H9 (cell line): ENCODE results near the gene CCDC148. TPM values are rescaled to one million over a fixed set of nuclear protein-coding genes. Genes with fewer than 3 reads are reported as not detected.

Experiments
- DNase-seq: peaks from one replicate; pipeline ENCODE4 v3.0.0-alpha.2; 2017
- H2AFZ ChIP-seq: one replicate; pipeline ENCODE4 v1.6.1; 2013; ENCODE audit warnings: mild to moderate bottlenecking, low read length, control low read depth, moderate library complexity
- H2AK5ac ChIP-seq: 2 replicates; pipeline ENCODE4 v1.6.1; 2013; ENCODE audit warnings: low read length, control low read depth, mixed read lengths; ENCODE audit not compliant: insufficient read length
- H2BK120ac ChIP-seq: one replicate; pipeline ENCODE4 v1.6.1; 2013; ENCODE audit warnings: low read depth, mild to moderate bottlenecking, low read length, control low read depth, inconsistent platforms; ENCODE audit not compliant: poor library complexity, severe bottlenecking
- H2BK12ac ChIP-seq: 2 replicates; pipeline ENCODE4 v1.6.1; 2013; ENCODE audit warnings: low read length, control low read depth, mixed read lengths, low read depth; ENCODE audit not compliant: insufficient read length
- H2BK15ac ChIP-seq: 2 replicates; pipeline ENCODE4 v1.6.1; 2013; ENCODE audit warnings: low read depth, low read length, control low read depth
- H2BK20ac ChIP-seq: one replicate; pipeline ENCODE4 v1.6.1; 2013; ENCODE audit warnings: low read depth, mild to moderate bottlenecking, low read length, control low read depth, inconsistent platforms; ENCODE audit not compliant: poor library complexity, severe bottlenecking
- H2BK5ac ChIP-seq: 2 replicates; pipeline ENCODE4 v1.6.1; 2013; ENCODE audit warnings: low read length, control low read depth, mixed read lengths; ENCODE audit not compliant: insufficient read length
- H3K14ac ChIP-seq: 2 replicates; pipeline ENCODE4 v1.6.1; 2013; ENCODE audit warnings: low read length, control low read depth; ENCODE audit not compliant: insufficient read depth
- H3K18ac ChIP-seq: 2 replicates; pipeline ENCODE4 v1.6.1; 2013; ENCODE audit warnings: low read depth, mild to moderate bottlenecking, mixed read lengths, low read length, control low read depth; ENCODE audit not compliant: insufficient read length
- H3K23ac ChIP-seq: 2 replicates; pipeline ENCODE4 v1.6.1; 2013; ENCODE audit warnings: low read length, control low read depth, mixed read lengths, low read depth; ENCODE audit not compliant: insufficient read length
- H3K23me2 ChIP-seq: 2 replicates; pipeline ENCODE4 v1.6.1; 2013; ENCODE audit warnings: low read depth, mild to moderate bottlenecking, mixed read lengths, low read length, control low read depth; ENCODE audit not compliant: insufficient read length, poor library complexity, severe bottlenecking
- H3K27ac ChIP-seq: 2 replicates; pipeline ENCODE4 v1.5.1; 2013; ENCODE audit warnings: low read length, control low read depth, mixed read lengths, low read depth; ENCODE audit not compliant: insufficient read length
- H3K27me3 ChIP-seq: 2 replicates; pipeline ENCODE4 v1.6.1; 2013; ENCODE audit warnings: low read length, control low read depth, inconsistent platforms; ENCODE audit not compliant: insufficient read depth
- H3K4ac ChIP-seq: 2 replicates; pipeline ENCODE4 v1.6.1; 2013; ENCODE audit warnings: low read depth, mild to moderate bottlenecking, control low read depth, inconsistent platforms, low read length, moderate library complexity
- H3K4me1 ChIP-seq: 2 replicates; pipeline ENCODE4 v1.6.1; 2013; ENCODE audit warnings: low read length, control low read depth, inconsistent platforms; ENCODE audit not compliant: insufficient read depth
- H3K4me2 ChIP-seq: 2 replicates; pipeline ENCODE4 v1.6.1; 2013; ENCODE audit warnings: low read length, control low read depth, mixed read lengths; ENCODE audit not compliant: insufficient read length, insufficient read depth
- H3K56ac ChIP-seq: 2 replicates; pipeline ENCODE4 v1.6.1; 2013; ENCODE audit warnings: low read depth, mild to moderate bottlenecking, mixed read lengths, low read length, control low read depth; ENCODE audit not compliant: insufficient read length
- H3K79me1 ChIP-seq: 2 replicates; pipeline ENCODE4 v1.6.1; 2013; ENCODE audit warnings: low read depth, mild to moderate bottlenecking, moderate library complexity, low read length, control low read depth, inconsistent platforms; ENCODE audit not compliant: insufficient read depth, poor library complexity, severe bottlenecking
- H3K79me2 ChIP-seq: 2 replicates; pipeline ENCODE4 v1.6.1; 2013; ENCODE audit warnings: low read length, control low read depth, inconsistent platforms; ENCODE audit not compliant: insufficient read depth
- H3K9ac ChIP-seq: 2 replicates; pipeline ENCODE4 v1.6.1; 2013; ENCODE audit warnings: low read length, control low read depth, mixed read lengths; ENCODE audit not compliant: insufficient read length; ENCODE audit errors: extremely low read depth
- H3K9me3 ChIP-seq: one replicate; pipeline ENCODE4 v1.6.1; 2013; ENCODE audit warnings: low read depth, low read length, inconsistent platforms; ENCODE audit not compliant: control insufficient read depth
- H3T11ph ChIP-seq: one replicate; pipeline ENCODE4 v1.6.1; 2013; ENCODE audit warnings: mild to moderate bottlenecking, low read length, control low read depth, inconsistent platforms
- H4K20me1 ChIP-seq: one replicate; pipeline ENCODE4 v1.6.1; 2013; ENCODE audit not compliant: control insufficient read depth, insufficient read length, insufficient read depth
- H4K5ac ChIP-seq: 2 replicates; pipeline ENCODE4 v1.6.1; 2013; ENCODE audit warnings: low read depth, mild to moderate bottlenecking, mixed read lengths, low read length, control low read depth; ENCODE audit not compliant: insufficient read length
- H4K8ac ChIP-seq: replicated peaks from 2 replicates; pipeline ENCODE4 v1.6.1; 2013; ENCODE audit warnings: low read length, control low read depth, mixed read lengths, low read depth; ENCODE audit not compliant: insufficient read length
- H4K91ac ChIP-seq: 2 replicates; pipeline ENCODE4 v1.6.1; 2013; ENCODE audit warnings: low read depth, mild to moderate bottlenecking, moderate library complexity, mixed read lengths, low read length, control low read depth; ENCODE audit not compliant: insufficient read length
- H3K27ac Mint-ChIP-seq, 3 experiments: 2 replicates in 2 of 3; 3 replicates in 1 of 3; pipeline ENCODE4 v1.8.0; 2020 to 2021; ENCODE audit warnings: mixed read lengths in 3 of 3, mild to moderate bottlenecking in 1 of 3, moderate library complexity in 1 of 3
- H3K27me3 Mint-ChIP-seq: 2 replicates; pipeline ENCODE4 v1.8.0; 2021; ENCODE audit warnings: low read depth, mild to moderate bottlenecking, moderate library complexity, mixed read lengths
- H3K36me3 Mint-ChIP-seq, 3 experiments: 2 replicates in 2 of 3; 3 replicates in 1 of 3; pipeline ENCODE4 v1.8.0; 2020 to 2021; ENCODE audit warnings: low read depth in 3 of 3, mixed read lengths in 3 of 3; ENCODE audit not compliant: insufficient read depth in 1 of 3
- H3K4me1 Mint-ChIP-seq, 2 experiments: 2 replicates each; pipeline ENCODE4 v1.8.0; 2020; ENCODE audit warnings: mixed read lengths in 2 of 2
- H3K4me3 Mint-ChIP-seq, 2 experiments: 2 replicates in 1 of 2; 3 replicates in 1 of 2; pipeline ENCODE4 v1.8.0; 2020 to 2021; ENCODE audit warnings: mild to moderate bottlenecking in 2 of 2, mixed read lengths in 2 of 2, moderate library complexity in 1 of 2
- H3K9me3 Mint-ChIP-seq, 2 experiments: 2 replicates in 1 of 2; 3 replicates in 1 of 2; pipeline ENCODE4 v1.8.0; 2020; ENCODE audit warnings: mild to moderate bottlenecking in 2 of 2, mixed read lengths in 2 of 2, moderate library complexity in 1 of 2
- whole genome bisulfite sequencing: extraction: QIAGEN DNeasy Blood & Tissue Kit; methylation state at CpG from one replicate; pipeline ENCODE4 v1.1.7; 2013; ENCODE audit warnings: missing lambda C conversion rate, low lambda C conversion rate, mixed read lengths; ENCODE audit not compliant: insufficient read length; ENCODE audit errors: extremely low coverage; 5-methylcytosine and 5-hydroxymethylcytosine counted together
- total RNA-seq: library from RNA; stranded (reverse); gene quantifications from 2 replicates; pipeline ENCODE4 v1.2.1, GENCODE V29; 2021
- TF ChIP-seq, protein P1 (sequence below): fragments of 200-600 bp; sonication (generic); conservative IDR thresholded peaks from 3 replicates; pipeline ENCODE4 v1.8.0; 2021; ENCODE audit warnings: antibody characterized with exemption, mild to moderate bottlenecking

CCDC148 gene
- total RNA-seq, 1 experiment from 2014 or later: 1.5 TPM

DNA sequence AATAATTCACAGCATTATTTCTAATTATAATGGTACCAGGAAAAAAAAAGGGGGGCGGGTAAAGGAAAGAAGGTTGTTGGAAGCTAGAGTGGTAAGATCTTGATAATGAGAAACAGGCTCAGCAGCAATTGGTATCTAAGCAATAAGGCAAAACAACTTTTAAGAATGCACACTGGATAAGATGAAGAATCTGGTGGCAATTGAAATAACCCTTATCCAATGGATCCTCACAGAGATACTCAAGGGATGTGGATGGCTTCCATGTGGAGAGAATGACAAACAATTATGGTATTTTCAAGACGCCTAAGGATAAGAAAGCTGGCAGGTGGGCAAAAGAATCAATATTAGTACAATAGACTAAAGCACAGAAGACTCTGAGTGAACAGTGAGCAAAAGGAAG lies 201.3 kb downstream of the CCDC148 start:
- no peak overlapping the region for H2BK15ac ChIP-seq
- H3K9me3 Mint-ChIP-seq: no peaks in the 10 kb centered on the region
- H3K23me2 ChIP-seq: no peaks in the 10 kb centered on the region
- peaks cover 2 to 4% of the 10 kb centered on the region in 2 experiments for H3K4me1 Mint-ChIP-seq
- H3T11ph ChIP-seq: no peak overlapping the region
- no peak overlapping the region for H3K4me3 Mint-ChIP-seq
- no peak overlapping the region for H4K8ac ChIP-seq
- no peak overlapping the region for H3K9ac ChIP-seq
- no peak overlapping the region for H2AFZ ChIP-seq
- no peak overlapping the region for H3K27ac ChIP-seq
- no peak overlapping the region for H4K91ac ChIP-seq
- DNase-seq: no peak
- TF ChIP-seq, protein P1, sequence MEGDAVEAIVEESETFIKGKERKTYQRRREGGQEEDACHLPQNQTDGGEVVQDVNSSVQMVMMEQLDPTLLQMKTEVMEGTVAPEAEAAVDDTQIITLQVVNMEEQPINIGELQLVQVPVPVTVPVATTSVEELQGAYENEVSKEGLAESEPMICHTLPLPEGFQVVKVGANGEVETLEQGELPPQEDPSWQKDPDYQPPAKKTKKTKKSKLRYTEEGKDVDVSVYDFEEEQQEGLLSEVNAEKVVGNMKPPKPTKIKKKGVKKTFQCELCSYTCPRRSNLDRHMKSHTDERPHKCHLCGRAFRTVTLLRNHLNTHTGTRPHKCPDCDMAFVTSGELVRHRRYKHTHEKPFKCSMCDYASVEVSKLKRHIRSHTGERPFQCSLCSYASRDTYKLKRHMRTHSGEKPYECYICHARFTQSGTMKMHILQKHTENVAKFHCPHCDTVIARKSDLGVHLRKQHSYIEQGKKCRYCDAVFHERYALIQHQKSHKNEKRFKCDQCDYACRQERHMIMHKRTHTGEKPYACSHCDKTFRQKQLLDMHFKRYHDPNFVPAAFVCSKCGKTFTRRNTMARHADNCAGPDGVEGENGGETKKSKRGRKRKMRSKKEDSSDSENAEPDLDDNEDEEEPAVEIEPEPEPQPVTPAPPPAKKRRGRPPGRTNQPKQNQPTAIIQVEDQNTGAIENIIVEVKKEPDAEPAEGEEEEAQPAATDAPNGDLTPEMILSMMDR: no peak
- H3K14ac ChIP-seq: no peak overlapping the region
- no peaks in the 10 kb centered on the region for H3K79me1 ChIP-seq
- H2BK20ac ChIP-seq: no peak overlapping the region
- no peak overlapping the region for H2BK5ac ChIP-seq
- no peak overlapping the region for H4K5ac ChIP-seq
- no peak overlapping the region for H3K23ac ChIP-seq
- no peak overlapping the region for H2BK12ac ChIP-seq
- no peak overlapping the region for H3K4ac ChIP-seq
- no peak overlapping the region for H2BK120ac ChIP-seq
- no CpG with 5 or more reads among the region's 2 CpGs for WGBS
- no peak overlapping the region for H3K27ac Mint-ChIP-seq
- no peaks in the 10 kb centered on the region for H3K27me3 Mint-ChIP-seq
- H4K20me1 ChIP-seq: no peaks in the 10 kb centered on the region
- H2AK5ac ChIP-seq: no peak overlapping the region
- no peak overlapping the region for H3K56ac ChIP-seq
- no peaks in the 10 kb centered on the region for H3K79me2 ChIP-seq
- no peak overlapping the region for H3K18ac ChIP-seq
- no peak overlapping the region for H3K4me2 ChIP-seq
- H3K27me3 ChIP-seq: no peaks in the 10 kb centered on the region
- H3K9me3 ChIP-seq: no peaks in the 10 kb centered on the region
- H3K4me1 ChIP-seq: no peaks in the 10 kb centered on the region
- H3K36me3 Mint-ChIP-seq: no peaks in the 10 kb centered on the region
